HEK293 (cell line): ENCODE data around the gene KRT38.

ENCODE experiments used
- CTCF ChIA-PET: fragments of 350-600 bp; formaldehyde crosslinking; extraction: SDS; loops from one replicate; lab custom pipeline; 2021; ENCODE audit warnings: antibody characterized with exemption; lab: Yijun Ruan, JAX
- POLR2A ChIA-PET: fragments of 300-600 bp; formaldehyde crosslinking; extraction: SDS; loops from one replicate; lab custom pipeline; 2020; ENCODE audit warnings: antibody characterized with exemption, inconsistent platforms; lab: Yijun Ruan, JAX
- H3K27ac ChIP-seq: fragments of 200-500 bp; sonication (Bioruptor generic); 2 replicates; pipeline ENCODE4 v1.5.1; 2014; ENCODE audit warnings: low read depth, low read length, control low read depth, inconsistent platforms; ENCODE audit errors: extremely low read depth
- H3K36me3 ChIP-seq, 2 experiments: fragments of 200-500 bp in 1 of 2; sonication (Bioruptor generic) in 1 of 2; 1 replicate in 1 of 2; 2 replicates in 1 of 2; pipeline ENCODE4 v1.5.1; 2014 to 2017; ENCODE audit warnings: inconsistent platforms in 2 of 2, low read length in 2 of 2; ENCODE audit not compliant: control insufficient read depth in 2 of 2, insufficient read depth in 1 of 2
- H3K4me1 ChIP-seq: fragments of 200-500 bp; sonication (Bioruptor generic); 2 replicates; pipeline ENCODE4 v1.5.1; 2014; ENCODE audit warnings: mild to moderate bottlenecking, low read length, inconsistent platforms; ENCODE audit not compliant: control insufficient read depth, insufficient read depth
- H3K4me3 ChIP-seq: 2 replicates; pipeline ENCODE4 v1.5.1; 2011; ENCODE audit warnings: low read depth, mild to moderate bottlenecking, control low read depth, low read length, moderate library complexity
- H3K9me3 ChIP-seq: fragments of 200-500 bp; sonication (Bioruptor generic); 2 replicates; pipeline ENCODE4 v1.5.1; 2014; ENCODE audit warnings: low read depth, low read length, inconsistent platforms; ENCODE audit not compliant: control insufficient read depth, insufficient read depth
- BCL11B ChIP-seq: fragments of 450-650 bp; formaldehyde crosslinking; IDR thresholded peaks from 2 replicates; pipeline ENCODE4 v1.5.1; 2016; ENCODE audit warnings: low read depth, missing biosample characterization, missing genetic modification characterization
- FEZF1 ChIP-seq: fragments of 450-650 bp; formaldehyde crosslinking; IDR thresholded peaks from 2 replicates; pipeline ENCODE4 v1.5.1; 2016; ENCODE audit warnings: missing biosample characterization, missing genetic modification characterization
- GLI4 ChIP-seq: fragments of 450-650 bp; formaldehyde crosslinking; IDR thresholded peaks from 2 replicates; pipeline ENCODE4 v1.5.1; 2016; ENCODE audit warnings: missing biosample characterization, missing genetic modification characterization
- KLF16 ChIP-seq: fragments of 450-650 bp; formaldehyde crosslinking; IDR thresholded peaks from 2 replicates; pipeline ENCODE4 v1.5.1; 2017; ENCODE audit warnings: missing biosample characterization, missing genetic modification characterization
- MZF1 ChIP-seq: fragments of 450-650 bp; formaldehyde crosslinking; IDR thresholded peaks from 2 replicates; pipeline ENCODE4 v1.5.1; 2017; ENCODE audit warnings: missing biosample characterization, missing genetic modification characterization, borderline replicate concordance
- OSR2 ChIP-seq: fragments of 450-650 bp; formaldehyde crosslinking; IDR thresholded peaks from 2 replicates; pipeline ENCODE4 v1.5.1; 2016; ENCODE audit warnings: missing biosample characterization, missing genetic modification characterization
- SCRT2 ChIP-seq: fragments of 450-650 bp; formaldehyde crosslinking; IDR thresholded peaks from 2 replicates; pipeline ENCODE4 v1.5.1; 2016; ENCODE audit warnings: missing biosample characterization, missing genetic modification characterization
- ZBTB20 ChIP-seq: fragments of 450-650 bp; formaldehyde crosslinking; IDR thresholded peaks from 2 replicates; pipeline ENCODE4 v1.5.1; 2016; ENCODE audit warnings: missing biosample characterization, missing genetic modification characterization
- ZBTB48 ChIP-seq: fragments of 450-650 bp; formaldehyde crosslinking; IDR thresholded peaks from 2 replicates; pipeline ENCODE4 v1.5.1; 2016; ENCODE audit warnings: missing biosample characterization, missing genetic modification characterization
- ZNF146 ChIP-seq: fragments of 450-650 bp; formaldehyde crosslinking; IDR thresholded peaks from 2 replicates; pipeline ENCODE4 v1.5.1; 2016; ENCODE audit warnings: missing biosample characterization, missing genetic modification characterization
- ZNF157 ChIP-seq: fragments of 450-650 bp; formaldehyde crosslinking; IDR thresholded peaks from 2 replicates; pipeline ENCODE4 v1.5.1; 2016; ENCODE audit warnings: missing biosample characterization, missing genetic modification characterization
- ZNF223 ChIP-seq: fragments of 450-650 bp; formaldehyde crosslinking; IDR thresholded peaks from 2 replicates; pipeline ENCODE4 v1.5.1; 2016; ENCODE audit warnings: missing biosample characterization, missing genetic modification characterization
- ZNF37A ChIP-seq: fragments of 450-650 bp; IDR thresholded peaks from 2 replicates; pipeline ENCODE4 v1.5.1; 2018; ENCODE audit warnings: missing biosample characterization, missing genetic modification characterization
- ZNF501 ChIP-seq: fragments of 450-650 bp; formaldehyde crosslinking; IDR thresholded peaks from 2 replicates; pipeline ENCODE4 v1.5.1; 2016; ENCODE audit warnings: missing biosample characterization, missing genetic modification characterization
- ZNF558 ChIP-seq: fragments of 450-650 bp; formaldehyde crosslinking; IDR thresholded peaks from 2 replicates; pipeline ENCODE4 v1.5.1; 2016; ENCODE audit warnings: missing biosample characterization, missing genetic modification characterization
- ZNF560 ChIP-seq: fragments of 450-650 bp; formaldehyde crosslinking; IDR thresholded peaks from 2 replicates; pipeline ENCODE4 v1.5.1; 2017; ENCODE audit warnings: missing biosample characterization, missing genetic modification characterization, borderline replicate concordance
- ZNF600 ChIP-seq: fragments of 450-650 bp; formaldehyde crosslinking; IDR thresholded peaks from 2 replicates; pipeline ENCODE4 v1.5.1; 2016; ENCODE audit warnings: missing biosample characterization, missing genetic modification characterization
- TF ChIP-seq, protein P1 (sequence below): fragments of 450-650 bp; formaldehyde crosslinking; IDR thresholded peaks from 2 replicates; pipeline ENCODE4 v1.5.1; 2016; ENCODE audit warnings: missing biosample characterization, missing genetic modification characterization
- TF ChIP-seq, protein P2 (sequence below): sonication (generic); formaldehyde crosslinking; IDR thresholded peaks from 2 replicates; pipeline ENCODE4 v1.8.1; 2022; ENCODE audit warnings: mild to moderate bottlenecking, moderate library complexity, missing genetic modification reagents
- TF ChIP-seq, protein P3 (sequence below): fragments of 450-650 bp; formaldehyde crosslinking; IDR thresholded peaks from 2 replicates; pipeline ENCODE4 v1.5.1; 2016; ENCODE audit warnings: missing biosample characterization, missing genetic modification characterization

The KRT38 gene

DNA sequence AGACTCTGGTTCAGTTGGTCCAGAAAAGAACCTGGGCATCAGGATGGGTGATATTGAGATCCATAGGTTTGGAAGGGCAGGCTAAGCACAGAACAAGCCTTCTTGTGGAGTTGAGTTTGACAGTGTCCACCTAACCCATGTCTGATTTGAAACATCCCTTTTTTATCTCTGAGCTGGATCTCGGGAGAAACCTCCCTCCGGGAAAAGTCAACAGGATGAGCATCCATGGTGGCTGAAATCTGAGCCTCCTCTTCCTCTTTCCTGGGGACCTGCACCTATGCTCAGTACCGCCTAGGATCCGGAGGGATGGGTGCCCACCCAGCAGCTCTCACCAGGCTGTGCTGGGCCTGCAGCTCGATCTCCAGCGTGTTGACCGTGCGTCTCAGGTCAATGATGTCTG is 23.0 kb upstream of the KRT38 start (continued):
- TF ChIP-seq, protein P1, sequence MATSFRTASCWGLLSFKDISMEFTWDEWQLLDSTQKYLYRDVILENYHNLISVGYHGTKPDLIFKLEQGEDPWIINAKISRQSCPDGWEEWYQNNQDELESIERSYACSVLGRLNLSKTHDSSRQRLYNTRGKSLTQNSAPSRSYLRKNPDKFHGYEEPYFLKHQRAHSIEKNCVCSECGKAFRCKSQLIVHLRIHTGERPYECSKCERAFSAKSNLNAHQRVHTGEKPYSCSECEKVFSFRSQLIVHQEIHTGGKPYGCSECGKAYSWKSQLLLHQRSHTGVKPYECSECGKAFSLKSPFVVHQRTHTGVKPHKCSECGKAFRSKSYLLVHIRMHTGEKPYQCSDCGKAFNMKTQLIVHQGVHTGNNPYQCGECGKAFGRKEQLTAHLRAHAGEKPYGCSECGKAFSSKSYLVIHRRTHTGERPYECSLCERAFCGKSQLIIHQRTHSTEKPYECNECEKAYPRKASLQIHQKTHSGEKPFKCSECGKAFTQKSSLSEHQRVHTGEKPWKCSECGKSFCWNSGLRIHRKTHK (tag by site-specific recombination): no peak
- TF ChIP-seq ZBTB48 (tag by site-specific recombination) (no peak), ZBTB20 (tag by site-specific recombination) (no peak), ZNF501 (tag by site-specific recombination) (no peak)

DNA sequence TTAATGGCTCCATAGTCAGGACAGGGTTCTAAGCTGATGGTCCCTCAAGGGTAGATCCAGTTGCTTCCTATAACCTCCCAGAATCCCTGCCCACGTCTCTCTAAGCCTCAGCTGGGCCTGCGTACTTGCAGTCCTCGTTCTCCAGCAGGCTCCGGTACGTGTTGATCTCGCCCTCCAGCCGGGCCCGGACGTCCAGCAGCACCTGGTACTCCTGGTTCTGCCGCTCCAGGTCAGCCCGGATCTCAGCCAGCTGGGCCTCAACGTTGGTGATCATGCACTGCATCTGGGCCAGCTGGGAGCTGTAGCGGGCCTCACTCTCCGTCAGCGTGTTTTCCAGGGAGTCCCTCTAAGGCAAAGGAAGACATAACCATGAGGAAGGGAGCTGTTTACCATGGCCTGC is 21.9 kb upstream of the KRT38 start:
- Histone ChIP-seq H3K36me3 (no peaks in the 10 kb centered on the region), H3K4me3 (no peak overlapping the region), H3K4me1 (no peaks in the 10 kb centered on the region), H3K9me3 (no peaks in the 10 kb centered on the region), H3K27ac (no peak overlapping the region)
- no peak for TF ChIP-seq ZNF146 (tag by site-specific recombination)
- no peak for TF ChIP-seq OSR2 (tag by site-specific recombination)
- TF ChIP-seq KLF16 (tag by site-specific recombination): no peak
- TF ChIP-seq, protein P2, sequence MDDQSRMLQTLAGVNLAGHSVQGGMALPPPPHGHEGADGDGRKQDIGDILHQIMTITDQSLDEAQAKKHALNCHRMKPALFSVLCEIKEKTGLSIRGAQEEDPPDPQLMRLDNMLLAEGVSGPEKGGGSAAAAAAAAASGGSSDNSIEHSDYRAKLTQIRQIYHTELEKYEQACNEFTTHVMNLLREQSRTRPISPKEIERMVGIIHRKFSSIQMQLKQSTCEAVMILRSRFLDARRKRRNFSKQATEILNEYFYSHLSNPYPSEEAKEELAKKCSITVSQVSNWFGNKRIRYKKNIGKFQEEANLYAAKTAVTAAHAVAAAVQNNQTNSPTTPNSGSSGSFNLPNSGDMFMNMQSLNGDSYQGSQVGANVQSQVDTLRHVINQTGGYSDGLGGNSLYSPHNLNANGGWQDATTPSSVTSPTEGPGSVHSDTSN: no peak
- TF ChIP-seq ZNF157 (tag by site-specific recombination): no peak
- TF ChIP-seq ZBTB20 (tag by site-specific recombination): no peak
- TF ChIP-seq FEZF1: no peak
- TF ChIP-seq GLI4 (tag by site-specific recombination): no peak
- no peak for TF ChIP-seq ZNF223 (tag by site-specific recombination)
- no peak for TF ChIP-seq ZNF37A (tag by site-specific recombination)
- CTCF ChIA-PET: interaction anchor here (0.7 to 1.6 kb wide), 5 partner anchors 22 to 660 kb away, joined by 3 to 5 read pairs (median 3); no protein-coding TSS in a partner anchor
- POLR2A ChIA-PET: no interaction called here

DNA sequence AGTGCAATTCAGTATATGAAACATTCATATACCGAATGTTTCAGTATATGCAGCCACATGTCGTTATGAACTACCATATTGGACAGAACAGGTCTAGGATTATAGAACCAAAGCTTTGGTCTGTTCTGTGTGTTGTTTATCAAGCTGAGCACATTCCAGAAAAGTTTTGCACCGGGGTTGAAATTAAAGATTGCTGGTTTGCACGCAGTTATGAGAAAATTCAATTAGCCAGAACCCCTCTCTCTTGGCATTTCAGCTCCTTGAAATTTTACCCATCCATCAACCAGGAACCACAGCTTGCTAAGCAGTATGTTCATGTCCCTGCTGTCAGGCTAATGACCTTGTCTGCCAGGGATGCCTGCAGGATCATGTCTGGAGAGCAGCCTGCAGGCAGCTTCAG is 16.9 kb upstream of the KRT38 start:
- no peak overlapping the region for H3K27ac ChIP-seq
- H3K36me3 ChIP-seq: no peaks in the 10 kb centered on the region
- ChIA-PET POLR2A (no interaction called here), CTCF (interaction anchor here (0.6 to 1.3 kb wide), 3 partner anchors 40 to 210 kb away, joined by 3 to 5 read pairs (median 4); no protein-coding TSS in a partner anchor)
- TF ChIP-seq MZF1 (tag by site-specific recombination) (no peak), ZNF558 (no peak), ZNF560 (tag by site-specific recombination) (no peak), SCRT2 (tag by site-specific recombination) (no peak), BCL11B (no peak)
- no peak overlapping the region for H3K4me3 ChIP-seq
- no peaks in the 10 kb centered on the region for H3K4me1 ChIP-seq
- H3K9me3 ChIP-seq: no peaks in the 10 kb centered on the region

DNA sequence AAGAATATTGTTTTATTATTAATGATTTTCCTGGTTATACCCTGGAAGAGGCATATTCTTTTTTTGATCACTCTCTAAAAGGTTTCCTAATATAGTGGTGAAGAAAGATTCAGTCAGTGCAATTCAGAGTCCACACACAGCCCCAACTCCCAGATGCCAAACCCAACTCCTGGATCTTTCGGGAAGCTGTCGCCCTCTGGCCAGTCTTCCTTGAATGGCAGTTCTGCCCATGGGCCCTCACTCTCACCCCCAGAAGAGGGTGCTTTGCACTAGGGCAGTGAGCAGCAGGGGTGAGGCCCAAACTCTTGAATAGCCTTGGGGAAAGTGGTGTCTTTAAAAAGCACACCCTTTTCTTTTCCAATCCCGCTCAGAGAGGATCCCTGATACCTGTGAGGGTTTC is 15.4 kb upstream of the KRT38 start:
- Histone ChIP-seq H3K4me3 (no peak overlapping the region), H3K27ac (no peak overlapping the region), H3K9me3 (no peaks in the 10 kb centered on the region), H3K36me3 (no peaks in the 10 kb centered on the region), H3K4me1 (no peaks in the 10 kb centered on the region)
- TF ChIP-seq ZNF600 (tag by site-specific recombination): no peak
- TF ChIP-seq, protein P3, sequence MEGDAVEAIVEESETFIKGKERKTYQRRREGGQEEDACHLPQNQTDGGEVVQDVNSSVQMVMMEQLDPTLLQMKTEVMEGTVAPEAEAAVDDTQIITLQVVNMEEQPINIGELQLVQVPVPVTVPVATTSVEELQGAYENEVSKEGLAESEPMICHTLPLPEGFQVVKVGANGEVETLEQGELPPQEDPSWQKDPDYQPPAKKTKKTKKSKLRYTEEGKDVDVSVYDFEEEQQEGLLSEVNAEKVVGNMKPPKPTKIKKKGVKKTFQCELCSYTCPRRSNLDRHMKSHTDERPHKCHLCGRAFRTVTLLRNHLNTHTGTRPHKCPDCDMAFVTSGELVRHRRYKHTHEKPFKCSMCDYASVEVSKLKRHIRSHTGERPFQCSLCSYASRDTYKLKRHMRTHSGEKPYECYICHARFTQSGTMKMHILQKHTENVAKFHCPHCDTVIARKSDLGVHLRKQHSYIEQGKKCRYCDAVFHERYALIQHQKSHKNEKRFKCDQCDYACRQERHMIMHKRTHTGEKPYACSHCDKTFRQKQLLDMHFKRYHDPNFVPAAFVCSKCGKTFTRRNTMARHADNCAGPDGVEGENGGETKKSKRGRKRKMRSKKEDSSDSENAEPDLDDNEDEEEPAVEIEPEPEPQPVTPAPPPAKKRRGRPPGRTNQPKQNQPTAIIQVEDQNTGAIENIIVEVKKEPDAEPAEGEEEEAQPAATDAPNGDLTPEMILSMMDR: peak; percentile 40; the same call in 1 of the 2 replicates
- CTCF ChIA-PET: no interaction called here
- POLR2A ChIA-PET: no interaction called here
